Smooth muscle cell (in vitro differentiated cells): ENCODE results near the gene TTC12. TPM values are rescaled to one million over a fixed set of nuclear protein-coding genes. Genes with fewer than 3 reads are reported as not detected.

Source experiments
- DNase-seq: peaks from one replicate; lab custom pipeline; 2025; ENCODE audit not compliant: unreplicated experiment; lab: John Stamatoyannopoulos, UW
- H2AFZ ChIP-seq: fragments of 200-600 bp; sonication (generic); 2 replicates; pipeline ENCODE4 v1.6.0; 2016; ENCODE audit warnings: antibody characterized with exemption, low read depth, mild to moderate bottlenecking
- H3F3A ChIP-seq: fragments of 200-600 bp; sonication (generic); 2 replicates; pipeline ENCODE4 v1.6.0; 2017; ENCODE audit warnings: antibody characterized with exemption, low read depth
- H3K27ac ChIP-seq: fragments of 200-600 bp; sonication (generic); 2 replicates; pipeline ENCODE4 v1.5.1; 2016; ENCODE audit warnings: low read depth, mild to moderate bottlenecking
- H3K27me3 ChIP-seq: fragments of 200-600 bp; sonication (generic); 2 replicates; pipeline ENCODE4 v1.6.1; 2016; ENCODE audit warnings: low read depth, mild to moderate bottlenecking
- H3K36me3 ChIP-seq: fragments of 200-600 bp; sonication (generic); 2 replicates; pipeline ENCODE4 v1.5.1; 2016; ENCODE audit warnings: low read depth
- H3K4me1 ChIP-seq: fragments of 200-600 bp; sonication (generic); 2 replicates; pipeline ENCODE4 v1.5.1; 2016; ENCODE audit warnings: low read depth
- H3K4me2 ChIP-seq: fragments of 200-600 bp; sonication (generic); 2 replicates; pipeline ENCODE4 v1.6.0; 2016; ENCODE audit warnings: mild to moderate bottlenecking
- H3K4me3 ChIP-seq: fragments of 200-600 bp; sonication (generic); 2 replicates; pipeline ENCODE4 v1.5.1; 2016; ENCODE audit warnings: mild to moderate bottlenecking
- H3K79me2 ChIP-seq: fragments of 200-600 bp; sonication (generic); 2 replicates; pipeline ENCODE4 v1.6.0; 2016; ENCODE audit warnings: low read depth, mild to moderate bottlenecking
- H3K9ac ChIP-seq: fragments of 200-600 bp; sonication (generic); 2 replicates; pipeline ENCODE4 v1.6.0; 2016; ENCODE audit warnings: low read depth
- H3K9me3 ChIP-seq: fragments of 200-600 bp; sonication (generic); replicated peaks from 2 replicates; pipeline ENCODE4 v1.5.1; 2016; ENCODE audit warnings: low read depth
- H4K20me1 ChIP-seq: fragments of 200-600 bp; sonication (generic); 2 replicates; pipeline ENCODE4 v1.6.0; 2016; ENCODE audit warnings: low read depth
- CTCF ChIP-seq: fragments of 200-600 bp; sonication (generic); IDR thresholded peaks from 2 replicates; pipeline ENCODE4 v1.5.1; 2017; ENCODE audit warnings: borderline replicate concordance, mild to moderate bottlenecking, antibody characterized with exemption; ENCODE audit not compliant: insufficient read depth, poor library complexity, severe bottlenecking
- whole genome bisulfite sequencing: methylation state at CpG from one replicate; pipeline ENCODE4 v1.1.7; 2016; ENCODE audit warnings: low lambda C conversion rate; 5-methylcytosine and 5-hydroxymethylcytosine counted together
- polyA plus RNA-seq: library from polyadenylated mRNA; unstranded; fragments of >200 nt; fragmentation: Nextera tagmentation; extraction: Ambion mirVana; gene quantifications from 2 replicates; pipeline ENCODE4 v1.2.1, GENCODE V29; 2016
- total RNA-seq: library from RNA; depleted of rRNA; stranded (reverse); fragments of >200 nt; gene quantifications from 2 replicates; pipeline ENCODE4 v1.2.3, GENCODE V29; 2014

TTC12 gene
- total and polyA plus RNA-seq, 2 experiments from 2014 or later = 5.8 to 8.8 TPM

- H3K27ac ChIP-seq = no peak overlapping the region
- 94% methylated on average over 9 of the region's 9 CpGs for WGBS
Measured at GRCh38 chr11:113395782-113396336, 81.5 kb downstream of the TTC12 start.

GRCh38 chr11:113396690-113397089 lies 82.3 kb downstream of the TTC12 start:
- H3F3A ChIP-seq = no peaks in the 10 kb centered on the region
- no peaks in the 10 kb centered on the region for H4K20me1 ChIP-seq
- H3K27ac ChIP-seq = no peak overlapping the region
- DNase-seq = no peak
- H3K4me1 ChIP-seq = no peaks in the 10 kb centered on the region
- no peak for TF ChIP-seq CTCF
- H3K4me2 ChIP-seq = no peak overlapping the region
- no peak overlapping the region for H3K4me3 ChIP-seq
- H2AFZ ChIP-seq = no peak overlapping the region
- 50% methylated on average over 1 of the region's 1 CpG for WGBS
- H3K27me3 ChIP-seq = peaks cover 39% of the 10 kb centered on the region
- H3K79me2 ChIP-seq = no peaks in the 10 kb centered on the region
- H3K36me3 ChIP-seq = no peaks in the 10 kb centered on the region
- no peak overlapping the region for H3K9ac ChIP-seq
- no peaks in the 10 kb centered on the region for H3K9me3 ChIP-seq

More at GRCh38 chr11:113395782-113396336, 81.5 kb downstream of the TTC12 start:
- DNase-seq = no peak
- Histone ChIP-seq H3K4me2 (no peak overlapping the region), H3F3A (no peaks in the 10 kb centered on the region), H3K9ac (no peak overlapping the region), H3K36me3 (no peaks in the 10 kb centered on the region), H3K4me3 (no peak overlapping the region), H3K4me1 (no peaks in the 10 kb centered on the region), H3K79me2 (no peaks in the 10 kb centered on the region), H3K27me3 (peaks cover 41% of the 10 kb centered on the region), H4K20me1 (no peaks in the 10 kb centered on the region), H3K9me3 (no peaks in the 10 kb centered on the region), H2AFZ (no peak overlapping the region)
- no peak for TF ChIP-seq CTCF

- H3K27ac ChIP-seq = no peak overlapping the region
- H3K27me3 ChIP-seq = peaks cover 34% of the 10 kb centered on the region
- H3K4me3 ChIP-seq = no peak overlapping the region
- TF ChIP-seq CTCF = no peak
- H3K79me2 ChIP-seq = no peaks in the 10 kb centered on the region
- H3K36me3 ChIP-seq = no peaks in the 10 kb centered on the region
- 85% methylated on average over 7 of the region's 7 CpGs for WGBS
- no peaks in the 10 kb centered on the region for H3K4me1 ChIP-seq
- H2AFZ ChIP-seq = no peak overlapping the region
- no peaks in the 10 kb centered on the region for H4K20me1 ChIP-seq
- H3F3A ChIP-seq = no peaks in the 10 kb centered on the region
- no peak overlapping the region for H3K4me2 ChIP-seq
- no peaks in the 10 kb centered on the region for H3K9me3 ChIP-seq
- DNase-seq = no peak
- no peak overlapping the region for H3K9ac ChIP-seq
Measured at GRCh38 chr11:113397212-113397611, 82.8 kb downstream of the TTC12 start.

GRCh38 chr11:113397821-113398220 lies 83.4 kb downstream of the TTC12 start:
- Histone ChIP-seq H3F3A (no peaks in the 10 kb centered on the region), H3K9me3 (no peaks in the 10 kb centered on the region), H3K4me1 (no peaks in the 10 kb centered on the region), H3K4me2 (no peak overlapping the region), H3K27me3 (peaks cover 33% of the 10 kb centered on the region), H2AFZ (no peak overlapping the region), H4K20me1 (no peaks in the 10 kb centered on the region), H3K9ac (no peak overlapping the region), H3K79me2 (no peaks in the 10 kb centered on the region), H3K36me3 (no peaks in the 10 kb centered on the region), H3K4me3 (no peak overlapping the region), H3K27ac (no peak overlapping the region)
- WGBS = 97% methylated on average over 4 of the region's 4 CpGs
- no peak for TF ChIP-seq CTCF
- no peak for DNase-seq
